HCT116 (cell line): Measurements from ENCODE around the gene UGT1A6. TPM values are rescaled to one million over a fixed set of nuclear protein-coding genes. Genes with fewer than 3 reads are reported as not detected.

ENCODE experiments used
- ATAC-seq: fragments of 200-7000 bp; cut with Tn5 transposase; 2 replicates; pipeline ENCODE4 v1.9.1; 2020; ENCODE audit warnings: mild to moderate bottlenecking, moderate library complexity
- BruUV-seq: library from RNA; stranded (reverse); fragments of 400-500 nt; replicated peaks from 2 replicates; lab custom pipeline; 2021; lab: Mats Ljungman, UMichigan
- CTCF ChIA-PET: fragments of 300-600 bp; sonication (Branson Sonifier 250); formaldehyde crosslinking; loops from one replicate; lab custom pipeline; 2021; ENCODE audit warnings: antibody characterized with exemption; lab: Charles Lee
- POLR2A ChIA-PET: fragments of 300-600, 350-600 bp; sonication (Branson Sonifier 250); formaldehyde crosslinking; loops from one replicate; lab custom pipeline; 2021; ENCODE audit warnings: antibody characterized with exemption; lab: Charles Lee
- RAD21 ChIA-PET, 2 experiments: fragments of 300-600 bp; sonication (Branson Sonifier 250); formaldehyde crosslinking; loops; one replicate each; lab custom pipeline; 2023; ENCODE audit warnings: low total read pairs in 2 of 2; ENCODE audit not compliant: uncharacterized antibody in 2 of 2, unreplicated experiment in 2 of 2, low non-redundant PET in 1 of 2; lab: Charles Lee
- DNase-seq: peaks from one replicate; pipeline ENCODE4 v3.0.0-alpha.2; 2010; ENCODE audit warnings: low read depth, low spot score
- H2AFZ ChIP-seq: fragments of 200-600 bp; shearing (Covaris generic), sonication (generic); 2 replicates; pipeline ENCODE4 v1.6.1; 2017; ENCODE audit warnings: low read depth, mixed run types, mixed read lengths, antibody characterized with exemption, low read length; ENCODE audit not compliant: poor library complexity, severe bottlenecking
- H3K27ac ChIP-seq: 2 replicates; pipeline ENCODE4 v1.5.1; 2012; ENCODE audit warnings: low read depth, low read length
- H3K27me3 ChIP-seq: fragments of 200-600 bp; sonication (generic); 2 replicates; pipeline ENCODE4 v1.6.1; 2016; ENCODE audit warnings: mixed run types, low read length, mixed read lengths; ENCODE audit not compliant: insufficient read depth
- H3K36me3 ChIP-seq, 2 experiments: fragments of 200-500 bp in 1 of 2; fragments of 200-600 bp in 1 of 2; sonication (Bioruptor generic) in 1 of 2; sonication (generic) in 1 of 2; 2 replicates each; pipeline versions ENCODE4 v1.5.1 to v1.6.1; 2014 to 2016; ENCODE audit warnings: low read length in 2 of 2, inconsistent platforms in 1 of 2, mixed read lengths in 1 of 2, mixed run types in 1 of 2; ENCODE audit not compliant: insufficient read depth in 2 of 2, control insufficient read depth in 1 of 2
- H3K4me1 ChIP-seq, 2 experiments: fragments of 200-600 bp in 1 of 2; sonication (generic) in 1 of 2; 2 replicates each; pipeline versions ENCODE4 v1.5.1 to v1.6.1; 2012 to 2017; ENCODE audit warnings: low read length in 2 of 2, inconsistent platforms in 1 of 2, mild to moderate bottlenecking in 1 of 2, mixed read lengths in 1 of 2, mixed run types in 1 of 2, moderate library complexity in 1 of 2; ENCODE audit not compliant: insufficient read depth in 2 of 2, control insufficient read depth in 1 of 2
- H3K4me2 ChIP-seq: fragments of 200-600 bp; sonication (generic); 2 replicates; pipeline ENCODE4 v1.6.1; 2017; ENCODE audit warnings: mixed run types, low read length, mixed read lengths
- H3K4me3 ChIP-seq, 2 experiments: fragments of 200-600 bp in 1 of 2; sonication (generic) in 1 of 2; replicated peaks in 1 of 2; 2 replicates each; pipeline ENCODE4 v1.5.1; 2011 to 2016; ENCODE audit warnings: low read length in 2 of 2, control low read depth in 1 of 2, low read depth in 1 of 2, mild to moderate bottlenecking in 1 of 2, mixed read lengths in 1 of 2, mixed run types in 1 of 2
- H3K79me2 ChIP-seq: fragments of 200-600 bp; sonication (generic); 2 replicates; pipeline ENCODE4 v1.6.1; 2017; ENCODE audit warnings: mild to moderate bottlenecking, mixed run types, low read length, moderate library complexity, mixed read lengths; ENCODE audit not compliant: insufficient read depth
- H3K9ac ChIP-seq: fragments of 200-600 bp; sonication (generic); 2 replicates; pipeline ENCODE4 v1.6.1; 2016; ENCODE audit warnings: low read length, mixed read lengths
- H3K9me2 ChIP-seq: fragments of 200-600 bp; sonication (generic), shearing (Covaris generic); 2 replicates; pipeline ENCODE4 v1.6.1; 2017; ENCODE audit warnings: mixed run types, mild to moderate bottlenecking, moderate library complexity; ENCODE audit not compliant: insufficient read depth
- H3K9me3 ChIP-seq, 2 experiments: fragments of 200-500 bp in 1 of 2; fragments of 200-600 bp in 1 of 2; sonication (Bioruptor generic) in 1 of 2; sonication (generic) in 1 of 2; 2 replicates each; pipeline ENCODE4 v1.6.1; 2014 to 2017; ENCODE audit warnings: low read length in 2 of 2, mixed read lengths in 2 of 2, inconsistent platforms in 1 of 2, low read depth in 1 of 2, mild to moderate bottlenecking in 1 of 2, mixed run types in 1 of 2, moderate library complexity in 1 of 2; ENCODE audit not compliant: control insufficient read depth in 1 of 2, insufficient read depth in 1 of 2
- H4K20me1 ChIP-seq: fragments of 200-600 bp; sonication (generic), shearing (Covaris generic); 2 replicates; pipeline ENCODE4 v1.6.1; 2017; ENCODE audit warnings: mixed run types, mild to moderate bottlenecking, moderate library complexity; ENCODE audit not compliant: insufficient read depth
- CEBPB ChIP-seq: IDR thresholded peaks from 2 replicates; pipeline ENCODE4 v1.6.1; 2012; ENCODE audit warnings: low read depth
- CTCF ChIP-seq, 3 experiments: fragments of 200-600 bp in 1 of 3; sonication (generic) in 1 of 3; IDR thresholded peaks in 2 of 3; conservative IDR thresholded peaks in 1 of 3; 2 replicates each; pipeline ENCODE4 v1.5.1; 2012 to 2017; ENCODE audit warnings: low read depth in 2 of 3, low read length in 2 of 3, antibody characterized with exemption in 1 of 3, borderline replicate concordance in 1 of 3, control low read depth in 1 of 3, mild to moderate bottlenecking in 1 of 3, mixed read lengths in 1 of 3, mixed run types in 1 of 3, moderate library complexity in 1 of 3; ENCODE audit not compliant: insufficient read depth in 1 of 3
- EZH2 ChIP-seq: fragments of 200-600 bp; sonication (generic); IDR thresholded peaks from 2 replicates; pipeline ENCODE4 v1.6.1; 2017; ENCODE audit warnings: antibody characterized with exemption, mixed run types
- FOSL1 ChIP-seq: IDR thresholded peaks from 2 replicates; pipeline ENCODE4 v1.6.1; 2012; ENCODE audit warnings: low read depth
- JUND ChIP-seq: IDR thresholded peaks from 2 replicates; pipeline ENCODE4 v1.6.1; 2012
- MAX ChIP-seq: IDR thresholded peaks from 2 replicates; pipeline ENCODE4 v1.6.1; 2012
- RAD21 ChIP-seq: IDR thresholded peaks from 2 replicates; pipeline ENCODE4 v1.6.1; 2012; ENCODE audit warnings: low read depth, mild to moderate bottlenecking
- SP1 ChIP-seq: IDR thresholded peaks from 2 replicates; pipeline ENCODE4 v1.6.1; 2012; ENCODE audit warnings: low read depth
- YY1 ChIP-seq: IDR thresholded peaks from 2 replicates; pipeline ENCODE4 v1.6.1; 2011; ENCODE audit warnings: low read length, low read depth, moderate library complexity, mild to moderate bottlenecking; ENCODE audit not compliant: insufficient replicate concordance; ENCODE audit errors: extremely low read depth
- ZBTB33 ChIP-seq: IDR thresholded peaks from 2 replicates; pipeline ENCODE4 v1.6.1; 2011; ENCODE audit warnings: mild to moderate bottlenecking, low read length, moderate library complexity; ENCODE audit not compliant: insufficient replicate concordance; ENCODE audit errors: extremely low read depth
- intact Hi-C: fragments of 100-400 bp; cut with micrococcal nuclease; formaldehyde crosslinking; loops from 2 replicates; pipeline ENCODE4 v1.10.0; 2022
- total RNA-seq: library from RNA; stranded (reverse); gene quantifications from one replicate; pipeline ENCODE4 v1.2.1, GENCODE V29; 2021; ENCODE audit not compliant: unreplicated experiment
- TF ChIP-seq, protein P1 (sequence below): IDR thresholded peaks from 2 replicates; pipeline ENCODE4 v1.6.1; 2012; ENCODE audit warnings: low read depth

Gene UGT1A6
- total RNA-seq, 1 experiment from 2014 or later, result not detected

- TF ChIP-seq JUND, result no peak
- no peak for TF ChIP-seq SP1
- no peak for TF ChIP-seq CEBPB
- no peak for TF ChIP-seq MAX
- TF ChIP-seq EZH2, result no peak
- TF ChIP-seq YY1, result no peak
- no peak for TF ChIP-seq RAD21
- no peak for TF ChIP-seq ZBTB33
Observed at GRCh38 chr2:233813236-233814055, 120.8 kb downstream of the UGT1A6 start (continued).

DNA sequence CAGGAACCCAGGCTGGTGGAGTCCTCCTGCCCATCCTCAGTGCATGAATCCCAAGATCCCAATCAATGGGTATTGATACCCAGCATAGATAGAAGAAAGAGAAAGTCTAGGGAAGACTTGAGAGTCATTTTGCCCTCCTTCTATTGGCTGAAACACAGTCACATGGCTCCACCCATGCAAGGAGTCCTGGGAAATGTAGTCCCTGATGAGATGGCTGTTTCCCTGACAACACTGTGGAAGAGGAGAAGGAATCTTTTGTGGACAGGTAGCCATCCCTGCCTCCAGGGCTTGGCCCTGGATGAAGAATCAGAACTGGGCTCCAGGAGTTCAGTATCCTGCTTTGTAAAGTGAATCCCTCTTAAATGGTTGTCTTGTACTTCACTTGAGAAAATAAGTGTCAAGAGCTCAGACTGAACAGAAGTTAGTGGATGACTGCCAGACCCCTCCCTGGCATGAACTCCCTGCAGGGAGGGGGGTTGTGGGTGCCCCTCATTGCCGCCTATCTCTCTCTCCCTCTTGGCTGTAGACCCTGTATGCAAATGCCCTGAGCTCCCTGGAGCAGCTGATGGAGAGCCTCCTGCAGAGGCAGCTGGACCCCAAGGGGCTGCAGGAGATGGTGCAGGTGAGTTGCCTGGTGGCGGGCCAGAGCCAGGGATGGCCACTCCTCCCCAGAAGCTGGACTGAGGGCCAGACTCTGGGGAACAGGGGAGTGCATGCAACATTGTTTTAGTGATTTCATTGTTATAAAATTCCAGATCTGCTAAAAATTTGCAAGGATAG is 121.6 kb downstream of the UGT1A6 start:
- H3K4me2 ChIP-seq, result no peak overlapping the region
- CTCF ChIA-PET, result no interaction called here
- H3K4me1 ChIP-seq, result no peaks in the 10 kb centered on the region
- no peak overlapping the region for H3K9ac ChIP-seq
- BruUV-seq, result no TSS peak
- no peaks in the 10 kb centered on the region for H3K79me2 ChIP-seq
- no peaks in the 10 kb centered on the region for H3K36me3 ChIP-seq
- TF ChIP-seq, protein P1, sequence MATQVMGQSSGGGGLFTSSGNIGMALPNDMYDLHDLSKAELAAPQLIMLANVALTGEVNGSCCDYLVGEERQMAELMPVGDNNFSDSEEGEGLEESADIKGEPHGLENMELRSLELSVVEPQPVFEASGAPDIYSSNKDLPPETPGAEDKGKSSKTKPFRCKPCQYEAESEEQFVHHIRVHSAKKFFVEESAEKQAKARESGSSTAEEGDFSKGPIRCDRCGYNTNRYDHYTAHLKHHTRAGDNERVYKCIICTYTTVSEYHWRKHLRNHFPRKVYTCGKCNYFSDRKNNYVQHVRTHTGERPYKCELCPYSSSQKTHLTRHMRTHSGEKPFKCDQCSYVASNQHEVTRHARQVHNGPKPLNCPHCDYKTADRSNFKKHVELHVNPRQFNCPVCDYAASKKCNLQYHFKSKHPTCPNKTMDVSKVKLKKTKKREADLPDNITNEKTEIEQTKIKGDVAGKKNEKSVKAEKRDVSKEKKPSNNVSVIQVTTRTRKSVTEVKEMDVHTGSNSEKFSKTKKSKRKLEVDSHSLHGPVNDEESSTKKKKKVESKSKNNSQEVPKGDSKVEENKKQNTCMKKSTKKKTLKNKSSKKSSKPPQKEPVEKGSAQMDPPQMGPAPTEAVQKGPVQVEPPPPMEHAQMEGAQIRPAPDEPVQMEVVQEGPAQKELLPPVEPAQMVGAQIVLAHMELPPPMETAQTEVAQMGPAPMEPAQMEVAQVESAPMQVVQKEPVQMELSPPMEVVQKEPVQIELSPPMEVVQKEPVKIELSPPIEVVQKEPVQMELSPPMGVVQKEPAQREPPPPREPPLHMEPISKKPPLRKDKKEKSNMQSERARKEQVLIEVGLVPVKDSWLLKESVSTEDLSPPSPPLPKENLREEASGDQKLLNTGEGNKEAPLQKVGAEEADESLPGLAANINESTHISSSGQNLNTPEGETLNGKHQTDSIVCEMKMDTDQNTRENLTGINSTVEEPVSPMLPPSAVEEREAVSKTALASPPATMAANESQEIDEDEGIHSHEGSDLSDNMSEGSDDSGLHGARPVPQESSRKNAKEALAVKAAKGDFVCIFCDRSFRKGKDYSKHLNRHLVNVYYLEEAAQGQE, result no peak
- TF ChIP-seq FOSL1 (no peak), CTCF (IDR thresholded peaks at IDR 0.05 in 2 of 3, conservative IDR thresholded peaks at IDR 0.05 in 1 of 3; ENCODE audit: borderline replicate concordance in 1 of 3, insufficient read depth in 1 of 3, low read depth in 2 of 3, low read length in 2 of 3) (0 out of 6 replicates have a peak, but pooled peaks of 1 of the 3 experiments have one; percentile 8), SP1 (peak; percentile 49), YY1 (peak; percentile 10)
- H3K27me3 ChIP-seq, result no peaks in the 10 kb centered on the region
- H2AFZ ChIP-seq, result no peak overlapping the region
- POLR2A ChIA-PET, result no interaction called here
- H3K9me2 ChIP-seq, result no peaks in the 10 kb centered on the region
- RAD21 ChIA-PET, result no interaction called here
- H3K27ac ChIP-seq, result no peak overlapping the region
- no peaks in the 10 kb centered on the region for H4K20me1 ChIP-seq
- ATAC-seq, result peak; percentile 85
- H3K9me3 ChIP-seq, result no peaks in the 10 kb centered on the region
- peak; percentile 24 for DNase-seq
- intact Hi-C loops, result no loop called here
- no peak overlapping the region for H3K4me3 ChIP-seq
